Umbilical cord (tissue), 2 donors: ENCODE data around the gene JPT2. TPM values are rescaled to one million over a fixed set of nuclear protein-coding genes. Genes with fewer than 3 reads are reported as not detected.
"Not testable (repeated sequence)": the region's sequence is repeated elsewhere in the genome, so short reads cannot be mapped to it uniquely, and the experiment has no call there.

ENCODE experiments used
- DNase-seq: peaks from one replicate; pipeline ENCODE4 v3.0.0-alpha.2; 2015; ENCODE audit warnings: low spot score
- total RNA-seq: library from RNA; depleted of rRNA; stranded (reverse); fragments of >200 nt; gene quantifications from one replicate; pipeline ENCODE4 v1.2.3, GENCODE V29; 2014; ENCODE audit warnings: low replicate concordance; ENCODE audit not compliant: insufficient read depth

Gene JPT2
- total RNA-seq, 1 donor from 2014 or later, result 37.8 TPM

DNA sequence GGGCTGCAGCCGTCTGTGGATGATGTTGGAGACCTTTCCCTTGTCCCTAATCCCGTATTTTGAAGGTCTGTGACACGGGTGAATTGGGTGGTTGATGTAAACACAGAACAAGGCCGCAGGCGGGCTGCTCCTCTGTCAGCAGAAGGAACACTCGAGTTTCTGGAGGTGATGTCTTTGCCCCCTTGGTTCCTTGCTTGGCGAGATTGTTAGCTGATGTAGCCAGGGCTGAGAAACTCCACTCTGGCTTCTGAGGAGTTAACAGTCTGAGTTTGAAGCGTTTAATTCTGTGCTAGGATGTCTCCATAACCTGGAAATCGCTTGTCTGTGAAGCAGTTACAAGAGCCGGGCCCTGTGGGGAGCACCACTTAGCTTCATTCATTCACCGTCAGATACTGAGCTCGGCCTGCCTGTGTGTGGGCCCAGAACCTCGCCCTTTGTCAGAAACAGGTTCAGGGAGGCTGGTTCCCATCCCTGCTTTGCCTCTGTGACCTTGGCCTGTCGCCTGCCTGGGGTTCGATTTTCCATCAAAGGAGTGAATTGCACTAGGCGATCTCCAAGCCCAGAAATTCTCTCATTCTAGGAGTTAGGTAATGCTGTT lies 29.2 kb downstream of the JPT2 start:
- DNase-seq, result peak; percentile 33

GRCh38 chr16:1708083-1708767 lies 30.1 kb downstream of the JPT2 start:
- DNase-seq, result no peak

DNA sequence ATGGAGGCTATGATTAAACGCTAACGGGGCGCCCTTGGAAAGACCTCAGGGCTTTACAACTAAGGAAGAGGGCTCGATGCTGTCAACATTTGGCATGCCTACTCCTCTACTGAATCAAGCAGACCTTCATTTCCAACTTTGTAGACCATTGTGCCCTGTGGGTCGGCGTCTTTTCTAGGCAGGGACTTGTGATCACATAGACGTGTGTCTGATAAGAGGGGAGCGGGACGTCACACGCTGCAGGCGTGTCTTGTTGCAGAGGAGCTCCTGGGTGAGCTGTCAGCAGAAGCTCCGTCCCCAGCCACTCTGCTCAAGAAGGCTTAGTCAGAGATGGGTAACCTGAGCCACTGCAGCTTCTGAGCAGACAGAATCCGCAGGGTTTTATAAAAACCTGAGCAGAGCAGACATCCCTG lies 30.7 kb downstream of the JPT2 start:
- no peak for DNase-seq

- no peak for DNase-seq
Observed at GRCh38 chr16:1709356-1709755, 31.3 kb downstream of the JPT2 start.

- DNase-seq, result no peak
Observed at GRCh38 chr16:1710811-1711507, 32.9 kb downstream of the JPT2 start.

GRCh38 chr16:1712791-1713261 lies 34.7 kb downstream of the JPT2 start:
- DNase-seq, result no peak

- DNase-seq, result no peak
Observed at GRCh38 chr16:1713331-1713730, 35.3 kb downstream of the JPT2 start.

DNA sequence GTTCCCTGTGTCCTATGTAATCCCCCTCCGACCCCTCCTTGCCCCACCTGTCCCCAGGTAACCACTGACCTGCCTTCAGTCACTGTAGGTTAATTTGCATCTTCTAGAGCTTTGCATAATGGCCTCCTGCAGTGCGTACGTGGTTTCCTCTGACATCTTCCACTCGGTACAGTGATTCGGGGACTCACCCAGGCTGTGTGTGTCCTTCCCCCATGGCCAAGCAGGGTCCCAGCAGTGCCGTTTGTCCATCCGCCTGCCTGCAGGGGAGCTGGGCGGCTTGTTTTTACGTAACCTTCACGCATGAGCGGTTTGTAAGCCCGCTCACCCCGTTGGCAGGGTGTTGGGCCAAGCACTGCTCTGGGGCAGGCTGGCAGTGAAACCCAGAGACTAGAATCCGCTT lies 35.9 kb downstream of the JPT2 start:
- DNase-seq, result no peak

GRCh38 chr16:1715220-1715619 lies 37.1 kb downstream of the JPT2 start:
- DNase-seq, result no peak

GRCh38 chr16:1718236-1718635 lies 40.2 kb downstream of the JPT2 start:
- DNase-seq, result not testable (repeated sequence)

DNA sequence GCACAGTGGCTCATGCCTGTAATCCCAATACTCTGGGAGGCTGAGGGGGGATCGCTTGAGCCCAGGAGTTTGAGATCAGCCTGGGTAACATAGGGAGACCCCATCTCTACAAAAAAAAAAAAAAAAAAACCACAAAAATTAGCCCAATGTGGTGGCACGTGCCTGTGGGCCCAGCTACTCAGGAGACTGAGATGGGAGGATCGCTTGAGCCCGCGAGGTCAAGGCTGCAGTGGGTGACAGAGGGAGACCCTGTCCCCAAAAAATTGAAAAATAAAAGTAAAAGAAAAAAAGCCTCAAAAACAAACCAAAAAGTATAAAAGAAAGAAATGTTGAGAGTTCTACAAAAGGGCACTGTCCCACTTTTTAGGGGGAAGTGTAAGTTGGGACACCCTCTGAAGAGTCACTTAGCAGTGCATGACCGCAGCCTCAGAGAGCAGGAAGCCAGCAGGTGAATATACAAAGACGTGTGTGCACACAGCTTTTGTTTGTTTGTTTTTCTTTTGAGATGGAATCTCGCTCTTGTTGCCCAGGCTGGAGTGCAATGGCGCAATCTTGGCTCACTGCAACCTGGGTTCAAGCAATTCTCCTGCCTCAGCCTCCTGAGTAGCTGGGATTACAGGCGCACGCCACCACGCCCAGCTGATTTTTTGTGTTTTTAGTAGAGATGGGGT lies 41.6 kb downstream of the JPT2 start:
- not testable (repeated sequence) for DNase-seq

- no peak for DNase-seq
Observed at GRCh38 chr16:1721372-1721771, 43.3 kb downstream of the JPT2 start.

GRCh38 chr16:1723450-1724147 lies 45.5 kb downstream of the JPT2 start:
- peak; percentile 24 for DNase-seq

GRCh38 chr16:1724491-1724890 lies 46.4 kb downstream of the JPT2 start:
- no peak for DNase-seq

GRCh38 chr16:1726661-1727502 lies 48.8 kb downstream of the JPT2 start:
- DNase-seq, result no peak

- DNase-seq, result no peak
Observed at GRCh38 chr16:1727651-1728624, 49.9 kb downstream of the JPT2 start.

DNA sequence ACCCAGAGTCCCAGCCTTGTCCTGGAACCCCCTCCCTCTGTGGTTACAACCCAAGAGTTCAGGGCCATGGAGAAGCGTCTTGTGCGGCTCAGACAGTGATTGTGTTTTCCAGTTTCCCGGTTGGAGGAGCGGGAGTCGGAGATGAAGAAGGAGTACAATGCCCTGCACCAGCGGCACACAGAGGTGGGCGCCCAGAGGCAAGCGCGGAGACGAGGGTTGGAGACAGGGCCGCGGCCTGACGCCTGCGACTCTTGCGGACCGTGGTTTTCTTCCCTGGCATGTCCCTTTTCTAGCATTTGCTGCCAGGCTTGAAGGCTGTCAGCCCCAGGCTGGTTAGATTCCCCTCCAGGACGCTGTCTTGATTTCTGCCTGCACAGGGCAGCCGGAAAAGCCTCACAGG lies 50.9 kb downstream of the JPT2 start:
- DNase-seq, result no peak

- DNase-seq, result no peak
Observed at GRCh38 chr16:1729445-1729844, 51.4 kb downstream of the JPT2 start.

DNA sequence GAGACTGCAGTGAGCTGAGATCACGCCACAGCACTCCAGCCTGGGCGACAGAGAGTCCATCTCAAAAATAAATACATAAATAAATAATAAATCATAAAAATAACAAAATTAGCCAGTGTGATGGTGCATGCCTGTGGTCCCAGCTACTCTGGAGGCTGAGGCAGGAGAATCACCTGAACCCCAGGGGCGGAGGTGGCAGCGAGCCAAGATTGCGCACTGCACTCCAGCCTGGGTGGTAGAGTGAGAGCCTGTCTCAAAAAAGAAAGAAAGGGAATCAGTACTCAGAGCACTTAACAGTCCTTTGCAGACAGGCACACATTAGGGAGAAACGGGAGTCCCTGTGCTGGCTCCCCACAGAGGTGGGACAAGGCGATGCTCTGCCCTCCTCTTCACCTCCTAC lies 53.0 kb downstream of the JPT2 start:
- no peak for DNase-seq

DNA sequence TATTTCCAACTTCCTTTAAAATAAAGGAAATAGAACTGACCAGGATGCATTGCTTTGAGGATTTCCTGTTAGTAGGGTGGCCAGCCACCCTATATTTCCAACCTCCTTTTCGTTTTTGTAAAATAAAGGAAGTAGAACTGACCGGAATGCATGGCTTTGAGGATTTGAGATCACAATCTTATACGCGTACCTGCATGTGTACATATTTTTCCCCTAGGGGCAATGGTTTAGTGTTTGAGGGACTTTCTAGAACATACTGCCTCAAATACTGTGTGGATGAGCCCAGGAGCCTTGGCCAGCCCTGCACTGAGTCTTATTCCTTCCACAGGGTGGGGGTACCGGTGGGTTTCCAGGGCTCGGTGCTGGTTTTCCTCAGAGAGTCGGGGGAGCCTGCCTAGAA lies 53.5 kb downstream of the JPT2 start:
- no peak for DNase-seq
